ENCODE measurements around the gene FUT6.
"Not testable (repeated sequence)": the region's sequence is repeated elsewhere in the genome, so short reads cannot be mapped to it uniquely, and the experiment has no call there.

FUT6 gene, protein sequence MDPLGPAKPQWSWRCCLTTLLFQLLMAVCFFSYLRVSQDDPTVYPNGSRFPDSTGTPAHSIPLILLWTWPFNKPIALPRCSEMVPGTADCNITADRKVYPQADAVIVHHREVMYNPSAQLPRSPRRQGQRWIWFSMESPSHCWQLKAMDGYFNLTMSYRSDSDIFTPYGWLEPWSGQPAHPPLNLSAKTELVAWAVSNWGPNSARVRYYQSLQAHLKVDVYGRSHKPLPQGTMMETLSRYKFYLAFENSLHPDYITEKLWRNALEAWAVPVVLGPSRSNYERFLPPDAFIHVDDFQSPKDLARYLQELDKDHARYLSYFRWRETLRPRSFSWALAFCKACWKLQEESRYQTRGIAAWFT

DNA sequence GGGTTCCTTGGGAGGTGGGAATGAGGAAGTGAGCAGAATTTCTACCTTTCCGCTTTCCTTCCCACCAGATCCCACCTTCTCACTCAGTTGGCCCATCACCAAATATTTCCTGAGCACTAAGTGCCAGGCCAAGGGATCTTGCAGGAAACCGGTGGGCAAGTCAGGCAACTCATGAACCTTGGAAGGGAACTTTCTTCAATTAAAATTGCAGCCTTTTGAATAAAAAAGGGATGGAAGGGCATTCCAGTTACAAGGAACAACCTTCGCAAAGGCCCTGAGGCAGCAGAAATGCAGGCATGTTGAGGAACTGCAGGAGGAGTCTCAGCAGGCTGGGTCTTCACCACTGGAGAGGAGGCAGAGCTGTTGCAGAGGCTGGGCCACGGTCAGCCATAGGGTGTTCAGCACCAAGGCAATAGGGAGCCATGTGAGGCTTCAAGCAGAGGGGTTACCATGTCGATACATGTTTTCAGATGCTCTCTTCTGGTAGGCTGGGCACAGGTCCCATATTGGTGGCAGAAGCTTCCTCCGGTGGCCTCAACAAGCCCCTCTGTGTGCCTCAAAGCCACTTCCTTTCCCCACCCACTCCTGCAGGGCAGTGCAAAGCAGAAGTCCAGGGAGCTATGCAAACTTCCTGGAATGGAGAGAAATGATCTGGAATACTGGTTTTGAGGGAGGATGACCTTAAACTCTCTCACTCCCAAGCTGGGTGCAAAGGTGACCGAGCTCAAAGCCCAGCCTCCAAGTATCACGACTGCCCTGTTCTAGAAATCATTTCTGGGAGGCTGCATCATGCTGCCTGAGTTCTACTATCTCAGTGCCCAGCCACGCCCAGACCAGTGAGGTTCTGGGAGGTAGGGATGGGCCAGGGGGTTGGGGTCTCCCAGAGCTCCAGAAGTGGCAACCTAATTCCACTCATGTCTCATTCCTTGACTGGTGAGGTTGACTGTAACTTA lies at the start of gene FUT6:
TSS of gene FUT6 (minus strand) at position 638 of the 953 bp plus-strand sequence. CDS start 7,135 bp downstream, outside the sequence.
- DNase-seq, result no peak

DNA sequence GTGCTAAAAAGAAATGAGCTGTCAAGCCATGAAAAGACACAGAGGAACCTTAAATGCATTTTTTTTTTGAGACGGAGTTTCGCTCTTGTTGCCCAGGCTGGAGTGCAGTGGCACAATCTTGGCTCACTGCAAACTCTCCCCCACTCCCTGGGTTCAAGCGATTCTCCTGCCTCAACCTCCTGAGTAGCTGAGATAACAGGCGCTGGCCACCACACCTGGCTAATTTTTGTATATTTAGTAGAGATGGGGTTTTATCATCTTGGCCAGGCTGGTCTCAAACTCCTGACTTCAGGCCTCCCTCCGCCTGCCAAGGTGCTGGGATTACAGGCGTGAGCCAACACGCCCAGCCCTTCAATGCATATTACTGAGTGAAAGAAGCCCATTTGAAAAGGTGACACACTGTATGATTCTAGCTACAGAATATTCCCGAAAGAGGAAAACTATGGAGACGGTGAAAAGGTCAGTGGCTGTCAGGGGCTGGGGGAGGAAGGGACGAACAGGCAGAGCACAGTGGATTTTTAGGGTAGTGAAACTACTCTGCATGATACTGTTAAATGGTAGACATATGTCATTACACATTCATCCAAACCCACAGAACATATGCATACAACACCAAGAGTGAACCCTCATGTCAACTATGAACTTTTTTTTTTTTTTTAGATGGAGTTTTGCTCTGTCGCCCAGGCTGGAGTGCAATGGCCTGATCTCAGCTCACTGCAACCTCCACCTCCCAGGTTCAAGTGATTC lies 44.7 kb upstream of the FUT6 start:
- DNase-seq, result not testable (repeated sequence)

DNA sequence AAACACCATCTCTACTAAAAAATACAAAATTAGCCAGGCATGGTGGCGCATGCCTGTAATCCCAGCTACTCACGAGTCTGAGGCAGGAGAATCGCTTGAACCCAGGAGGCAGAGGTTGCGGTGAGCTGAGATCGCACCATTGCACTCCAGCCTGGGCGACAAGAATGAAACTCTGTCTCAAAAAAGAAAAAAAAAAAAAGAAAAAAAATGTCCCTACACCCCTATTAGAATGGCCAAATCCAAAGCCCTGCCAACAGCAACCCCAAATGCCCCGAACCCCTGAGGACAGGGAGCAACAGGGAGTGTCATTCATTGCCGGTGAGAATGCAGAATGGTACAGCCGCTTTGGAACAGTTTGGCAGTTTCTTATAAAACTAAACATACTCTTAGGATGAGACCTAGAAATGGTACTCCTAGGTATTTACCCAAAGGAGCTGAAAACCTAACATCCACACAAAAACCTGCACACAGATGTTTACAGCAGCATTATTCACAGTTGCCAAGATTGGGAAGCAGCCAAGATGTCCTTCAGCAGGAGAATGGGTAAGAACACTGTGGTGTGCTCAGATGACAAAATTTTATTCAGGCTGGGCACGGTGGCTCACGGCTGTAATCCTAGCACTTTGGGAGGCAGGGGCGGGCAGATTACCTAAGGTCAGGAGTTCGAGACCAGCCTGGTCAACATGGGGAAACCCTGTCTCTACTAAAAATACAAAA lies 43.8 kb upstream of the FUT6 start:
- not testable (repeated sequence) for DNase-seq

DNA sequence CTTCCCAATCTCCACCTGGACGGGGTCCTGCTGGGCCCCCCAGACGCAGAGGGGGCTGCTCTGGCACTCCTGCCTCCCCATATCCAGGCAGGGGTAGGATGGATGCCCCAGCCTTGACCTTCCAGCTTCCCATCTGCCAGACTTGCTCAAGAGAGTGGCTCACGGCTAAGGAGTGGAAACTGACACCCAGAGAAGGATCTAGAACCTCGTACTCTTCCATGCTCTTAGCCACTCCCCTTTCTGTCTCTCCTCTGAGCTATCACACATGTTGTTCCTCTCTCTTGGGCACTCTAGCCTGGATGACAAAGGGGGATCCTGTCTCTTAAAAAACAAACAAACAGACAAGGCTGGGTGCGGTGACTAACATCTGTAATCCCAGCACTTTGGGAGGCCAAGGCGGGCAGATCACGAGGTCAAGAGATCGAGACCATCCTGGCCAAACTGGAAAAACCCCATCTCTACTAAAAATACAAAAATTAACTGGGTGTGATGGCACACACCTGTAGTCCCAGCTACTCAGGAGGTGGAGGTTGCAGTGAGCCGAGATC lies 43.0 kb upstream of the FUT6 start:
- DNase-seq, result no peak

DNA sequence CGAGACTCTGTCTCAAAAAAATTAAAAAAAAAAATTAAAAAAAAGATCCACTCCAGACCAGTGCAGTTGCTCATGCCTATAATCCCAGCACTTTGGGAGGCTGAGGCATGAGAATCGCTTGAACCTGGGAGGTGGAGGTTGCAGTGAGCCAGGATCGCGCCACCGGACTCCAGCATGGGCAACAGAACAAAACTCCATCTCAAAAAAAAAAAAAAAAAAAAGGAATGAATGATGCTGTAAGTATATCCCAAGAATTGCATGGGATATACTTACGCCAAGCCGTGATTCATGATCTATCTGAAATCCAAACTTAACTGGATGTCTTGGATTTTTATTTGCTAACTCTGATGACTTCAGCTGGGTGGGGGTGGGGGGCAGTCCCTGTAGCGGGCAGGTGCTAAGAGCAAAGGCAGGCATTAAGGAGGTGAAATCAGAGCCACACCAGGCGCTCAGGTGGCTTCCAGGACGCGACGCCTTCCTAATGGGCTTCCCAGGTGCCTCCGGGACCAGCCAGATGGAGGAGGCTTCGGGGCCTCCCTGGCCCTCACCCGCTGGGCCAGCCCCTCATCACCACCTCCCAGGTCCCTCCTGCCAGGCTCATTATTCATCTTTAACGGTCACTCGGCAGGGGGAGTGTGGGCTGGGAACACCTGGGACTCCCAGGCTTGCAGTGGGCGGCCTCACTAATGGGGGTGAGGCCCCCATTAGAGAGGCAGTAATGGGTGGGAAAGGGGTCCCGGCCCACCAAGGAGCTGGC lies 42.2 kb upstream of the FUT6 start:
- no peak for DNase-seq

DNA sequence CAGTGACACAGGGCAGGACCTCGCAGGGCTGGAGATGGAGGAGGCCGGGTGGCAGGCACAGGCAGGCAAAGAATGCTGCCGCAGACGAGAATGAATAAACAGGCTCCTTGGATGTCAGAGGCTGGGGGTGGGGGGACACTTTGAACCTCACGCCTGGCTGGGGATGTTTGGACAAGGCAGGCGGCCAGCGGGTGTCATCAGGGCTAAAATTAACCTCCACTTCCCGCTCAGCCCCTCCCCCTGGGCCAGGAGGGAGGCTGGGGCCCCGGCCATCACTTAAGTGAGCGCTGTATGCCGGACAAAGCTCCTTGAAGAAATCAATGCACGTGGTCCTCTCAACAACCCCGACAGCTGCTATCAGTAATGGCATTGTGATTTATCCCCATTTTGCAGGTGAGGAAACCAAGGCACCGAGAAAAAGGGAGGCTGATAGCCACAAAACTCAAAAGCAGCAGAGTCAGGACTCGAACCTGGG lies 41.1 kb upstream of the FUT6 start:
- no peak for DNase-seq

DNA sequence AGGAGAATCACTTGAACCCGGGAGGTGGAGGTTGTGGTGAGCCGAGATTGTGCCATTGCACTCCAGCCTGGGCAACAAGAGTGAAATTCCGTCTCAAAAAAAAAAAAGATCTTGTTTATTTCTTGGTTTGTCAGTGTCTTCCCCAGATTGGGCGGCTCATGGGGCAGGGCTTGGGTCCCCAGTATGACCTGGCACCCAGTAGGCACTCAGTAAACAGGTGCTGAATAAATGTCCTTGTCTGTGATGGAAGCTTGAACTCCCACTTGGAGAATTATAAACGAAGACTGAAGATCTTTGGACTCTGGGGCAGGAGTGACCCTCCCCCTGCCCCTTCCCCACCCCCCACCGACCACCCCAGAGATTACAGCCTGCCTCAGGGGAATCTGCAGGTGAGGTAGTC lies 40.7 kb upstream of the FUT6 start:
- no peak for DNase-seq

DNA sequence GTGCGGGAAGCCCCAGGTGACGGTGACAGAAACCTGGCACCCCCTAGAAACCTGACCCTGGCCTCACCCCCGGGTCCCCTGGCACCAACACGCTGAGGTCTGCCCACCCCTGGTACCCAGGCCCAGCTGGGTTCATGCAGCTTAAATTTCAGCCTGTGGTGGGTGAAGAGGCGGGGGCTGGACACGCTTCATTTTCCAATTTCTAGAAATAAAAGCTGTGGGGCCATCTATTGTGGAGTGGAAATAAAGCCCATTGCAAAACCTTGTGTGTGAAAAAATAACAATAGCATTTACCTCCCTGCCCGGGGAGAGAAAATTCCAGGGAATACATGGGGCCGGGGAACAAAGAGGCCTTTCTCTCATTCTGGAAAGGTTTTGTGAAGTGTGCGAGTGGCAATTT lies 38.4 kb upstream of the FUT6 start:
- DNase-seq, result no peak

DNA sequence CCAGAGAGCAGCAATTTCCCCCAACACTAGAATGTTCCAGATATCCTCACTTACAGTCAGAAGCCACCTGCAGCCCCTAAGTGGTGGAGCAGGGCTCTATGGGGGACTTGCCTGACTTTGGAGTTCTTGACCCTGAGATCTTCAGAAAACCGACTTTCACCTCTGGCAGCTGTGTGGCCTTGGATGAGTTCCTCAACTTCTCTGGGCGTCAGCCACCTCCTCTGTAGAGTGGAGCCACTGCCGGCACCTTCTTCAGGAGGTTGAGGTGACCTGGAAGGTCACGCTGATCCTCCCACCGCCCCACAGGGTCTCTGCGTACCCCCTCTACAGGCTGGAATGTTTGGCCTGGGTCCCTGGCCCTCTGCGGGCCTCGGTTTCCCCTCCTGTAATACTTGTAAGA lies 37.9 kb upstream of the FUT6 start:
- DNase-seq, result no peak

DNA sequence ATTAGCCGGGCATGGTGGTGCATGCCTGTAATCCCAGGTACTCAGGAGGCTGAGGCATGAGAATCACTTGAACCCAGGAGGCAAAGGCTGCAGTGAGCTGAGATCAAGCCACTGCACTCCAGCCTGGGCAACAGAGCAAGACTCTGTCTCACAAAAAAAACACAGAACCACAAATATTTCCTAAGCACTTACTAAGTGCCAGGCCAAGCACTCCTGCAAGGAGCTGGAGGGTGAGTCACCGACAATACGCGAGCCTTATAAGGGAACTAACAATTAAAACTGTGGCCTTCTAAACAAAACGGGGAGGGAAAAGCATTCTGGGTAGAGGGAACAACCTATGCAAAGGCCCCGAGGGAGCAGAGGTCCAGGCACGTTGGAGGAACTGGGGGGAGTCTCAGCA lies 35.0 kb upstream of the FUT6 start:
- DNase-seq, result not testable (repeated sequence)

DNA sequence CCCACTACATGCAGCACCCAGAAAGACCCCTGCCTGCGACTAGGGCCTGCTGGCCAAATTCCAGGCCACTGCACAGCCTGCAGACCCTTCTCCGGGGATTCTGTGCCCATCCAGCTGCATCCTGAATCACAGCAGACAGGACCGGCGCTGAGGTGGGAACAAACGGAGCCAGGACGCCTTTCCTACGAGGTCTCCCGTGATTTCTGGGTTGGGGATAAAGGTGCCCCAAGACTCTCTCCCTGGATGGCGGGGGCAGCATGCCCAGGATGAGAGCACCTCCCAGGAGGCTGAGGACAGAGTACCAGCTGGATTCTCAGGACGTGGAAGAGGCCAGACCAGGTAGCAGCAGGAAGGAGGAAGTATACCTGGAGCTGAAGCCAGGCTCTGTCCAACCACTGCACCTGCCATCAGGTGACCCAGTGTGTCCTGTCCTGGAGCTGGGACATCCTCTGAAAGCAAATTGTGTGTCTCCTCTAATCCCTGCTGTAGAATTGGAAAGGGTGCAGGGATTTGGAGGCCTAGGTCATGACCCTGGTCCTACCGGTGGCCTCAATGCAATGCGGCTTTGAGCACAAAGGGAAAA lies 34.2 kb upstream of the FUT6 start:
- DNase-seq, result no peak

DNA sequence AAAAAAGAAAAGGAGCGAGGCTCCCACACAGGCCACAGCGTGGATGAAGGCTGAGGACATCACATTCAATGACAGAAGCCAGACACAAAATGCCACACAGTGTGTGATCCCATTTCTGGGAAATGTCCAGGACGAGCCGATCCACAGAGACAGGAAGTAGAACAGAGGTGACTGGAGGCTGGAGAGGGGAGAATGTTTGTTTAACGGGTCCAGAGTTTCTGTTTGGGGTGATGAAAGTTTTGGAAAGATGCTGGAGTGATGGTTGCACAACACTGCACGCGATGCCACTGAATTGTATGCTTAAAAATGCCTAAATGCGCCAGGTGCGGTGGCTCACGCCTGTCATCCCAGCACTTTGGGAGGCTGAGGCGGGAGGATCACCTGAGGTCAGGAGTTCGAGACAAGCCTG lies 31.5 kb upstream of the FUT6 start:
- DNase-seq, result no peak

DNA sequence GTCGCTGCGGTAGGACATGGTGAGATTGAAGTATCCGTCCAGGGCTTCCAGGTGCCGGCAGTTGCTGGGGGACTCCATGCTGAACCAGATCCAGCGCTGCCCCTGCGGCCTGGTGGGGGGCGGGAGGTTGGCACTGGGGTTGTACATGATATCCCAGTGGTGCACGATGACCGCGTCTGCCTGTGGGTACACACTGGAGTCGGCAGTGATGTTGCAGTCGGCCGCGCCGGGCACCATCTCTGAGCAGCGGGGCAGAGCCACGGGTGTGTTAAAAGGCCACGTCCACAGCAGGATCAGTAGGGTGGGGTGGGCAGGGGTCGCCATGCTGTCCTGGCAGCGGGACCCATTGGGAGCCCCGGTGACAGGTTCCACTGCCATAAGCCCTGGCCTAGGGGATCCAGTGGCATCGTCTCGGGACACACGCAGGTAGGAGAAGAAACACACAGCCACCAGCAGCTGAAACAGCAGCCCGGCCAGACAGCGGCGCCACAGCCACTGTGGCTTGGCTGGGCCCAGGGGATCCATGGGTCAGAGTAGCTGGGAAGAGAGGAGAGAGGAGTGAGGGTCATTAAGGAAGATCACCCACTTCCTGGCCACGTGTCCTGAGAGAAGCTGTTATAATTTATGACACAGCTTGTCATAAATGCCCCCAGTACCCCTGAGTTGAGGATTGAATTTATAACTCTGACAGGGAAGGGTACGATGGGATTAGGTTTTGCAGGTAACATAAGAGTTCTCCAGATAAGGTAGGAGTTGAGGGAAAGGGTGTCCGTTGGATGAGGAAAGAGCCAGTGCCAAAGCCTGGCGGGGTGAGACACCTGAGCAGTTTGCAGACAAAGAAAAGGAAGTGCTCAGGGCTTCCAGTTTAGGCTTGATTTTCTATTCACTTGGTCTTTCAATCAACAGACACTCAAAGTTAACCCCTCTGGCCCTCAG lies 28.0 kb upstream of the FUT6 start:
- no peak for DNase-seq

DNA sequence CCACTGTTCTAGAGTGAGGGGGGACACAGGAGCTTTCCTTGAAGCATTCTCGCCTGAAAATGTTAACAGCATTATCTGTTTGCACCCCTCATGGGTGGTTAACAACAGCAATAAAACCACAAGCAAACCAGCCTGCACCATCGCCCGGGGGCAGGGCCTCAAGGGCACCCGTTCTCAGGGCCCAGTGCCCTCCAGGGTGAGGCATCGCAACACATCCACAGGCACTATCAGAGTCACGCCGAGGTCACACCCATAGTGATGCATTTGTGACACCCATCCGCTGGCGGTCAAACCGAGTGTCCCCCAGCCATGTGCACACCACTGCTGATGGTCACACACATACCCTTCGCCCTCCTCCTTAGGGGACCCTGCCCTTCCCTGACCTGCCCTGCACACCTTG lies 26.3 kb upstream of the FUT6 start:
- DNase-seq, result no peak

DNA sequence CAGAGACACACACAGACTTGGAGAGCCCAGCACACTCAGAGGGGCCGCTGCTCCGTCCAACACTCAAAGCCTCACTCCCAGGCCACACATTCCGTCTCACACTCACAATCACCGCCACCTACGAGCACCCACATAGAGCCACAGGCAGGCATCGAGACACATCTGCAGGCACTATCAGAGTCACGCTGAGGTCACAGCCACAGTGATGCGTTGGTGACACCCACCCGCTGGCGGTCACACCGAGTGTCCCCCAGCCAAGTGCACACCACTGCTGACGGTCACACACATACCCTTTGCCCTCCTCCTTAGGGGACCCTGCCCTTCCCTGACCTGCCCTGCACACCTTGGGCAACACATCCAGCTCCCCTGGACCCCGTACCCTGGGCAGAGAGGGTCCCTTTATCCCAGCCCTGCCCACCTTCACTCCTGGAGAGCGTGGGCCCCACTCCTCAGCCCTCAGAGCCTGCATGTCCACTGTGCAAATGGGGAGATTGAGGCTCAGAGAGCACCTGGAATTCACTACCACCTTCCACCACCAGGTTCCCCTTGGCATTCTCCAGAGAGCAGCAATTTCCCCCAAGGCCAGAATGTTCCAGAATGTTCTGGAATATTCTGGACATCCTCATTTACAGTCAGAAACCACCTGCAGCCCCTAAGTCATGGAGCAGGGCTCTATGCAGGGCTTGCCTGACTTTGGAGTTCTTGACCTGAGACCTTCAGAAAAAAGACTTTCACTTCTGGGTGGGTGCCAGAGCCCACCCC lies 25.4 kb upstream of the FUT6 start:
- DNase-seq, result no peak

DNA sequence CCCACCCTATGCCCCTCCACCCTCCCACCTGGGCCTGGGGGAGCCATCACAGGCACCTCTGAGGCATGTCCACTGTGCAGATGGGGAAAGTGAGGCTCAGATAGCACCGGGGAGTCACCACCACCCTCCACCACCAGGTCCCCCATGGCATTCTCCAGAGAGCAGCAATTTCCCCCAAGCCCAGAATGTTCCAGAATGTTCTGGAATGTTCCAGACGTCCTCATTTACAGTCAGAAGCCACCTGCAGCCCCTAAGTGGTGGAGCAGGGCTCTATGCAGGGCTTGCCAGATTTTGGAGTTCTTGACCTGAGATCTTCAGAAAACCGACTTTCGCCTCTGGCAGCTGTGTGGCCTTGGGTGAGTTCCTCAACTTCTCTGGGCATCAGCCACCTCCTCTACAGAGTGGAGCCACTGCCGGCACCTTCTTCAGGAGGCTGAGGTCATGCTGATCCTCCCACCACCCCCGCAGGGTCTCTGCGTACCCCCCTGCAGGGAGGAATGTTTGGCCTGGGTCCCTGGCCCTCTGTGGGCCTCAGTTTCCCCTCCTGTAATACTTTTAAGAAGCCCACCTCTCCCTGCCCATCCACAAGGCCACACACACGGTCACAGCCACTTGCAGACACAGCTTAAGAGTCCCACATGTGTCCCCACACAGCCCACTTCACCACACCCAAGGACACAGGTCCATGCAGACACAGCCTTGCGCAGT lies 24.7 kb upstream of the FUT6 start:
- no peak for DNase-seq

DNA sequence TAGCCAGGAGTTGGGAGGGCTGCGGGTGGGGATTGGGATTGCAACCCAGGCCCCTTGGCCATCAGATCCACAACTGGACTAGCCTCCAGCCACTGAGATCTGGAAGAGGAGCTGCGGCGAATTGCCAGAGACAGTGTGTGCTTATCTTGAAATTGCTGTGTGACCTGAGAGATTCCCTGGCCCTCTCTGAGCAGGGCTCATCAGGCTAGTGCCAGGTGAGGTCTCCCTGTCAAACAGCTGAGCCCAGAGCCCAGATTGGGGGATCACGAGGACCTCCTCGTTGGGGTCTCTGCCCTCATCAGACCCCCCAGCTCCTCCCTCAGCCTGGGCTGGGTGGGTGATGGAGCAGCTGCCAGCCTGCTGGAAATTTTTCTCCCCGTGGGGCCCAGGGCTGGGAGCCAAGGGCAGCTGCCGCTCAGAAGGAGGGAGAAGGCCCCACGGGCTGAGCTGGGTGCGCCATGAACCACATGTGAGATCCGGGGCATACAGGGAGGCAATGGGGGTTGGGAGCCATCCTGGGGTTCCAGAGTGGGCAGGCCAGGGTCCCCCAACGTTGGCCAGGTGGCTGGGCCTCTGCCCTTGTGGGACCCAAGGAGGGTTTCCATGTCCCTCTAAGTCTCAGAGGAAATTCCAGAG lies 23.6 kb upstream of the FUT6 start:
- DNase-seq, result no peak

All from activated CD8-positive, alpha-beta memory T cell treated with anti-CD3 and anti-CD28 coated beads, Interleukin-2, amount 50 U/mL, for 4 hours (primary cell).